Cardiac septum (tissue), 1 donor: ENCODE results near the gene FDX2. TPM values are rescaled to one million over a fixed set of nuclear protein-coding genes. Genes with fewer than 3 reads are reported as not detected.
"Not testable (repeated sequence)": the region's sequence is repeated elsewhere in the genome, so short reads cannot be mapped to it uniquely, and the experiment has no call there.

ENCODE experiments used
- DNase-seq: peaks from one replicate; pipeline ENCODE4 v3.0.0-alpha.2; 2020; ENCODE audit warnings: low spot score
- intact Hi-C: fragments of 100-400 bp; cut with DNase I; formaldehyde crosslinking; loops from one replicate; pipeline ENCODE4 v1.14.0; 2022
- total RNA-seq: library from RNA; stranded (reverse); fragmentation: NEBNext Ultra II Directional; extraction: Animal tissue kit (Norgen Biotek cat#: 25700); gene quantifications from one replicate; pipeline ENCODE4 v1.2.1, GENCODE V29; 2021
- donor health status: DM: no; HTN: no; CAD: no.

The FDX2 gene
- total RNA-seq, 1 donor from 2014 or later, result 16.9 TPM

GRCh38 chr19:10286803-10287737, 28.7 kb downstream of the FDX2 start, which contains the start of gene ICAM4:
ICAM4 (plus strand) TSS chr19:10286955; CDS start chr19:10287013, 58 bp downstream.
- DNase-seq, result peak; percentile 84
- intact Hi-C loops, result no loop called here

- intact Hi-C loops, result no loop called here
- DNase-seq, result no peak
Measured at GRCh38 chr19:10285393-10285792, 30.4 kb downstream of the FDX2 start.

GRCh38 chr19:10284960-10285278, 30.9 kb downstream of the FDX2 start:
- no peak for DNase-seq
- intact Hi-C loops, result no loop called here

- intact Hi-C loops, result no loop called here
- DNase-seq, result no peak
Measured at GRCh38 chr19:10284065-10284959, 31.5 kb downstream of the FDX2 start.

- DNase-seq, result no peak
- intact Hi-C loops, result no loop called here
Measured at GRCh38 chr19:10283301-10284064, 32.3 kb downstream of the FDX2 start.

GRCh38 chr19:10282043-10282442, 33.8 kb downstream of the FDX2 start:
- DNase-seq, intact Hi-C loops: not testable (repeated sequence)

- no peak for DNase-seq
- intact Hi-C loops, result no loop called here
Measured at GRCh38 chr19:10279737-10280442, 35.9 kb downstream of the FDX2 start.

GRCh38 chr19:10278935-10279334, 36.9 kb downstream of the FDX2 start:
- intact Hi-C loops, result no loop called here

GRCh38 chr19:10277795-10278589, 37.8 kb downstream of the FDX2 start:
- DNase-seq, result no peak
- intact Hi-C loops, result no loop called here

More at GRCh38 chr19:10278935-10279334, 36.9 kb downstream of the FDX2 start:
- no peak for DNase-seq

- DNase-seq, result no peak
- intact Hi-C loops, result loop anchor here (5.0 kb wide), 1 partner anchor 58 kb away; the partner anchor contains the start of gene RAVER1
Measured at GRCh38 chr19:10274589-10274988, 41.2 kb downstream of the FDX2 start.

GRCh38 chr19:10271543-10272086, 44.2 kb downstream of the FDX2 start:
- intact Hi-C loops, result loop anchor here (5.0 kb wide), 1 partner anchor 61 kb away; the partner anchor contains the start of gene RAVER1
- DNase-seq, result no peak

GRCh38 chr19:10270616-10271394, 45.0 kb downstream of the FDX2 start, which contains the start of gene ICAM1:
ICAM1 (plus strand) TSS chr19:10271120; CDS start chr19:10271160, 40 bp downstream.
- peak; percentile 93 for DNase-seq
- intact Hi-C loops, result loop anchor here (5.0 kb wide), 1 partner anchor 61 kb away; the partner anchor contains the start of gene RAVER1

- intact Hi-C loops, result loop anchor here (5.0 kb wide), 1 partner anchor 62 kb away; the partner anchor contains the start of gene RAVER1
- DNase-seq, result peak; percentile 93
Measured at GRCh38 chr19:10270180-10270615, 45.6 kb downstream of the FDX2 start.

GRCh38 chr19:10269333-10270179, 46.3 kb downstream of the FDX2 start:
- intact Hi-C loops, result loop anchor here (1.0 to 5.0 kb wide), 2 partner anchors 63 to 120 kb away; partner anchors contain the start of gene RAVER1

GRCh38 chr19:10268071-10268470, 47.7 kb downstream of the FDX2 start:
- no peak for DNase-seq
- intact Hi-C loops, result no loop called here

More at GRCh38 chr19:10269333-10270179, 46.3 kb downstream of the FDX2 start:
- DNase-seq, result peak; percentile 95

GRCh38 chr19:10266706-10267105, 49.1 kb downstream of the FDX2 start:
- DNase-seq, result no peak
- intact Hi-C loops, result no loop called here
